CD4-positive, CD25-positive, alpha-beta regulatory T cell (primary cell): ENCODE measurements around the gene P3H4. TPM values are rescaled to one million over a fixed set of nuclear protein-coding genes. Genes with fewer than 3 reads are reported as not detected.

ENCODE experiments used
- ATAC-seq, 2 donors: fragments of 150-1000 bp; cut with Tn5 transposase; one replicate each; pipeline ENCODE4 v1.10.0; 2021; ENCODE audit warnings: low read depth in 2 of 2, moderate number of reproducible peaks in 2 of 2, moderate library complexity in 1 of 2
- DNase-seq, 3 donors: peaks; one replicate each; pipeline versions ENCODE4 v3.0.0 to v3.0.0-alpha.2; 2012 to 2022; ENCODE audit warnings: mixed read lengths in 1 of 3
- H3K27ac ChIP-seq: one replicate; pipeline ENCODE4 v1.7.0; 2013; ENCODE audit warnings: mild to moderate bottlenecking, low read length; ENCODE audit not compliant: insufficient read depth, poor library complexity, severe bottlenecking
- H3K27me3 ChIP-seq: one replicate; pipeline ENCODE4 v1.7.0; 2013; ENCODE audit warnings: low read length; ENCODE audit not compliant: control insufficient read depth, insufficient read depth
- H3K36me3 ChIP-seq: one replicate; pipeline ENCODE4 v1.7.0; 2013; ENCODE audit warnings: mild to moderate bottlenecking, low read length, moderate library complexity; ENCODE audit not compliant: control insufficient read depth, insufficient read depth
- H3K4me1 ChIP-seq: 2 replicates; pipeline ENCODE4 v1.7.0; 2013; ENCODE audit warnings: mild to moderate bottlenecking, low read length; ENCODE audit not compliant: insufficient read depth, control insufficient read depth, poor library complexity, severe bottlenecking
- H3K4me3 ChIP-seq: one replicate; pipeline ENCODE4 v1.7.0; 2013; ENCODE audit warnings: low read depth, mild to moderate bottlenecking, low read length, moderate library complexity
- H3K9me3 ChIP-seq, 2 experiments: 1 replicate in 1 of 2; 2 replicates in 1 of 2; pipeline ENCODE4 v1.7.0; 2013; ENCODE audit warnings: low read length in 2 of 2, mild to moderate bottlenecking in 1 of 2, moderate library complexity in 1 of 2; ENCODE audit not compliant: control insufficient read depth in 2 of 2
- H3K27ac Mint-ChIP-seq, 3 donors: one replicate each; pipeline ENCODE4 v1.8.0; 2020 to 2022; ENCODE audit warnings: mild to moderate bottlenecking in 3 of 3, mixed read lengths in 3 of 3, moderate library complexity in 2 of 3
- H3K27me3 Mint-ChIP-seq: one replicate; pipeline ENCODE4 v1.8.0; 2022; ENCODE audit warnings: mild to moderate bottlenecking, mixed read lengths
- H3K36me3 Mint-ChIP-seq: one replicate; pipeline ENCODE4 v1.8.0; 2020; ENCODE audit warnings: mixed read lengths
- H3K4me1 Mint-ChIP-seq, 4 donors: one replicate each; pipeline ENCODE4 v1.8.0; 2020 to 2022; ENCODE audit warnings: mixed read lengths in 4 of 4, mild to moderate bottlenecking in 1 of 4
- H3K4me3 Mint-ChIP-seq, 4 donors: one replicate each; pipeline ENCODE4 v1.8.0; 2020 to 2022; ENCODE audit warnings: mild to moderate bottlenecking in 4 of 4, mixed read lengths in 4 of 4, moderate library complexity in 3 of 4
- H3K9me3 Mint-ChIP-seq, 7 donors: one replicate each; pipeline ENCODE4 v1.8.0; 2020 to 2022; ENCODE audit warnings: mixed read lengths in 7 of 7, mild to moderate bottlenecking in 3 of 7, moderate library complexity in 2 of 7
- polyA plus RNA-seq, 4 donors: library from polyadenylated mRNA; unstranded; fragments of 300-500 nt; fragmentation: Illumina TruSeq; gene quantifications; one replicate each; pipeline ENCODE4 v1.2.3, GENCODE V29; 2021
- total RNA-seq: library from RNA; stranded (reverse); gene quantifications from one replicate; pipeline ENCODE4 v1.2.3, GENCODE V29; 2022

P3H4 gene
- total and polyA plus RNA-seq, 5 donors from 2014 or later = 0.59 to 2.9 (median 2.5) TPM

DNA sequence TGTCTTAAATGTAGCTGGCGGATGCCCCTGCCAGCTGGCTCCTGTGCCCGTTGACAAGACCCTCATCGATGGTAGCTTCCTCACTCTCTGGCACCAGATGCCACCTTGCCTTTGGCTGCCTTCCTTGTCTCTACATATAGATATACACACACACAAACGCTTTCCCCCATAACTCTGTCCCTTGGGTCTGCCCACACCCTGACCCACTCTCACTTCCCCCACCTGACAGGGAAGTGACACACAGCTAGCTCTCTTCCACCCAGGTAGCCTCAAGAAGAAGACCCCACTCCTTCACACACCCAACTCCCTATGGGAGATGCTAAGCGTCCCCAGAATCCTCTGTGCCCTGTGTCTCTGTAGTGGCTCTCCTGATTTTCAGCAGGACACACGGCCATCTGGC lies 50.9 kb downstream of the P3H4 start:
- H3K36me3 ChIP-seq = no peaks in the 10 kb centered on the region
- DNase-seq (no peak), ATAC-seq (no peak)
- no peak overlapping the region for H3K4me3 ChIP-seq
- H3K4me3 Mint-ChIP-seq = no peak overlapping the region
- H3K27ac Mint-ChIP-seq = no peak overlapping the region
- H3K4me1 ChIP-seq = no peaks in the 10 kb centered on the region
- no peaks in the 10 kb centered on the region for H3K36me3 Mint-ChIP-seq
- H3K27me3 Mint-ChIP-seq = peaks cover 8% of the 10 kb centered on the region
- H3K9me3 ChIP-seq = no peaks in the 10 kb centered on the region
- H3K4me1 Mint-ChIP-seq = no peaks in the 10 kb centered on the region
- no peak overlapping the region for H3K27ac ChIP-seq
- H3K9me3 Mint-ChIP-seq = peaks cover 0 to 1% (median 0%) of the 10 kb centered on the region in 7 donors
- no peaks in the 10 kb centered on the region for H3K27me3 ChIP-seq

DNA sequence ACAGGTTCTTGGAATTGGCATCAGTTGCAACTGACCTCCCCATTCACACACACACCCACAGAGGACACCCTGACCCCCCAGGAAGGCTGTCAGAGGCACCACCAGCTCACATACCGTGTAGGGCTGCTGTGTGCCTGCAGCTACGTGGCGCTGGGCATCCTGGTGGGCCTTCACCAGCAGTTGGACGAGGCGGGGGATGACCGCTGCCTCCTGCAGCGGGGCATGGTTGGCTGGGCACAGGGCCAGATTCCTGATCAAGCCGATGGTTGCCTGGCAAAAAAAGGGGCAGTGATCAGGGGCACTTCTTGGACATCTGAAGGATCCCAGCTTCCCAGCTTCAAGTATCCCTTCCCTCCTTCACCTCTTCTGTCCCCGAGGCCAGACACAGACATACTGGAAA lies 53.1 kb downstream of the P3H4 start:
- H3K4me3 ChIP-seq = no peak overlapping the region
- Mint-ChIP-seq H3K4me1 (no peaks in the 10 kb centered on the region), H3K27me3 (peaks cover 5% of the 10 kb centered on the region), H3K36me3 (no peaks in the 10 kb centered on the region), H3K27ac (no peak overlapping the region), H3K4me3 (no peak overlapping the region), H3K9me3 (peaks cover 0 to 1% (median 0%) of the 10 kb centered on the region in 7 donors)
- no peaks in the 10 kb centered on the region for H3K4me1 ChIP-seq
- DNase-seq (no peak), ATAC-seq (no peak)
- no peaks in the 10 kb centered on the region for H3K36me3 ChIP-seq
- H3K27me3 ChIP-seq = no peaks in the 10 kb centered on the region
- no peak overlapping the region for H3K27ac ChIP-seq
- no peaks in the 10 kb centered on the region for H3K9me3 ChIP-seq

DNA sequence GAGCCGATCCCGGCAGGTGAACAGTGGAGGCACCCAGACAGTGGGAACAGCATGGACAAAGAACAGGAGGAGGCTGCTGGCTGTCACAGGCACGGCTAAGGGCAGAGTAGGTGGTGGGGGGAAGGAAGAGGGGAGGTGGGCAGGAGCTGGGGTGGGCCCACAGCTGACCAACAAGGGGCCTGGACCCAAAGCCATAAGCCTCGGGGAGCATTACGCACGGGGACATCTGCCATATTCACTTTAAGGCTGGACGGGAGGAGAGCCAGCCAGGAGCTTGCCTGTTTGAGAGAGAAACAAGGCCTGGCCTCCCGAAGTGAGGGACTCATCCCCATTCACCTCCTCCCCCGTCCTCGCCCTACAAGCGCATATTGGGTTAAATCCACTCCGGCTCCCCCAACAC lies 57.7 kb downstream of the P3H4 start:
- H3K9me3 ChIP-seq = no peaks in the 10 kb centered on the region
- H3K4me1 Mint-ChIP-seq = no peaks in the 10 kb centered on the region
- H3K27me3 Mint-ChIP-seq = peaks cover 5% of the 10 kb centered on the region
- no peaks in the 10 kb centered on the region for H3K9me3 Mint-ChIP-seq
- no peaks in the 10 kb centered on the region for H3K27me3 ChIP-seq
- ATAC-seq = no peak
- no peaks in the 10 kb centered on the region for H3K36me3 Mint-ChIP-seq
- H3K27ac ChIP-seq = no peak overlapping the region
- no peak overlapping the region for H3K4me3 Mint-ChIP-seq
- no peaks in the 10 kb centered on the region for H3K4me1 ChIP-seq
- no peak overlapping the region for H3K27ac Mint-ChIP-seq
- no peaks in the 10 kb centered on the region for H3K36me3 ChIP-seq
- no peak overlapping the region for H3K4me3 ChIP-seq
- DNase-seq = no peak

Other genes starting within 250 kb of the P3H4 start
- gene KRT9, start 239.9 kb downstream of the P3H4 start, total RNA-seq = not detected
- not detected for gene KRT9, start 239.9 kb downstream of the P3H4 start, polyA plus RNA-seq
- not detected for gene KRT14, start 225.1 kb downstream of the P3H4 start, total RNA-seq
- not detected for gene KRT14, start 225.1 kb downstream of the P3H4 start, polyA plus RNA-seq
- not detected for gene KRT16, start 199.2 kb downstream of the P3H4 start, total RNA-seq
- not detected for gene KRT16, start 199.2 kb downstream of the P3H4 start, polyA plus RNA-seq
- gene KRT17, start 187.4 kb downstream of the P3H4 start, total RNA-seq = not detected
- not detected for gene KRT17, start 187.4 kb downstream of the P3H4 start, polyA plus RNA-seq
- gene EIF1, start 123.1 kb downstream of the P3H4 start, total RNA-seq = 2,625 TPM
- gene EIF1, start 123.1 kb downstream of the P3H4 start, polyA plus RNA-seq = 1,000 to 10,000 TPM; 1,357 to 1,617 (median 1,453) TPM
- gene GAST, start 99.6 kb downstream of the P3H4 start, total RNA-seq = not detected
- not detected for gene GAST, start 99.6 kb downstream of the P3H4 start, polyA plus RNA-seq
- 2.1 TPM for gene HAP1, start 77.3 kb downstream of the P3H4 start, total RNA-seq
- gene HAP1, start 77.3 kb downstream of the P3H4 start, polyA plus RNA-seq = under 1 TPM; 0.35 to 0.62 (median 0.49) TPM
- gene JUP, start 25.2 kb downstream of the P3H4 start, total RNA-seq = 1.3 TPM
- under 1 TPM in 2 of 4 donors, not detected in 2; 0.32 to 0.33 TPM for gene JUP, start 25.2 kb downstream of the P3H4 start, polyA plus RNA-seq
- gene FKBP10, start 1.1 kb upstream of the P3H4 start, total RNA-seq = not detected
- gene FKBP10, start 1.1 kb upstream of the P3H4 start, polyA plus RNA-seq = under 1 TPM in 1 of 4 donors, not detected in 3; 0.25 TPM
- gene NT5C3B, start 24.3 kb upstream of the P3H4 start, total RNA-seq = 17.9 TPM
- 10 to 100 TPM; 15.5 to 37.7 (median 18.1) TPM for gene NT5C3B, start 24.3 kb upstream of the P3H4 start, polyA plus RNA-seq
- not detected for gene KLHL10, start 25.9 kb upstream of the P3H4 start, total RNA-seq
- gene KLHL10, start 25.9 kb upstream of the P3H4 start, polyA plus RNA-seq = under 1 TPM in 3 of 4 donors, not detected in 1; 0.19 to 0.25 (median 0.21) TPM
- 21.7 TPM for gene KLHL11, start 53.5 kb upstream of the P3H4 start, total RNA-seq
- gene KLHL11, start 53.5 kb upstream of the P3H4 start, polyA plus RNA-seq = 10 to 100 TPM in 1 of 4 donors, 1 to 10 TPM in 3; 5.4 to 11.5 (median 6.7) TPM
- gene ACLY, start 107.0 kb upstream of the P3H4 start, total RNA-seq = 76.3 TPM
- 10 to 100 TPM; 50.3 to 56.8 (median 55.6) TPM for gene ACLY, start 107.0 kb upstream of the P3H4 start, polyA plus RNA-seq
- gene ODAD4, start 118.7 kb upstream of the P3H4 start, total RNA-seq = not detected
- under 1 TPM in 3 of 4 donors, not detected in 1; 0.14 to 0.28 (median 0.15) TPM for gene ODAD4, start 118.7 kb upstream of the P3H4 start, polyA plus RNA-seq
- 27.7 TPM for gene CNP, start 154.8 kb upstream of the P3H4 start, total RNA-seq
- 10 to 100 TPM; 26.9 to 44.3 (median 34.1) TPM for gene CNP, start 154.8 kb upstream of the P3H4 start, polyA plus RNA-seq
- 149 TPM for gene DNAJC7, start 205.5 kb upstream of the P3H4 start, total RNA-seq
- gene DNAJC7, start 205.5 kb upstream of the P3H4 start, polyA plus RNA-seq = 10 to 100 TPM; 53.3 to 80.7 (median 67.2) TPM
- gene NKIRAS2, start 208.1 kb upstream of the P3H4 start, total RNA-seq = 14.6 TPM
- gene NKIRAS2, start 208.1 kb upstream of the P3H4 start, polyA plus RNA-seq = 10 to 100 TPM; 21.8 to 25.8 (median 23.0) TPM
- 0.27 TPM for gene C17orf113, start 238.7 kb upstream of the P3H4 start, total RNA-seq
- under 1 TPM; 0.09 to 0.46 (median 0.38) TPM for gene C17orf113, start 238.7 kb upstream of the P3H4 start, polyA plus RNA-seq